HepG2 (cell line): Measurements from ENCODE around the gene IKZF4. TPM values are rescaled to one million over a fixed set of nuclear protein-coding genes. Genes with fewer than 3 reads are reported as not detected.

ENCODE experiments used
- AGO1 ChIP-seq: fragments of 200-400 bp; formaldehyde crosslinking; IDR thresholded peaks from 2 replicates; pipeline ENCODE4 v1.6.1; 2017; ENCODE audit warnings: mild to moderate bottlenecking, low read depth, low read length, moderate library complexity; ENCODE audit not compliant: poor library complexity, severe bottlenecking
- CENPT ChIP-seq: sonication (generic); formaldehyde crosslinking; IDR thresholded peaks from 2 replicates; pipeline ENCODE4 v1.8.0; 2022; ENCODE audit warnings: low read depth, mild to moderate bottlenecking, moderate library complexity, missing genetic modification reagents
- HINFP ChIP-seq: sonication (generic); formaldehyde crosslinking; IDR thresholded peaks from 2 replicates; pipeline ENCODE4 v1.4.0; 2020; ENCODE audit warnings: low read depth, mild to moderate bottlenecking, missing genetic modification reagents
- HIVEP1 ChIP-seq: sonication (generic); formaldehyde crosslinking; IDR thresholded peaks from 2 replicates; pipeline ENCODE4 v1.4.0; 2020; ENCODE audit warnings: mild to moderate bottlenecking, missing genetic modification reagents
- IRF9 ChIP-seq: sonication (generic); formaldehyde crosslinking; IDR thresholded peaks from 2 replicates; pipeline ENCODE4 v1.8.0; 2022; ENCODE audit warnings: missing genetic modification reagents, mild to moderate bottlenecking, borderline replicate concordance
- JDP2 ChIP-seq: sonication (generic); formaldehyde crosslinking; IDR thresholded peaks from 2 replicates; pipeline ENCODE4 v1.8.1; 2022; ENCODE audit warnings: missing genetic modification reagents, borderline replicate concordance
- KLF15 ChIP-seq: sonication (generic); formaldehyde crosslinking; IDR thresholded peaks from 2 replicates; pipeline ENCODE4 v1.8.1; 2023; ENCODE audit warnings: borderline replicate concordance, mild to moderate bottlenecking, inconsistent platforms, missing genetic modification reagents, mixed read lengths
- NFAT5 ChIP-seq: sonication (generic); formaldehyde crosslinking; IDR thresholded peaks from 2 replicates; pipeline ENCODE4 v1.4.0; 2020; ENCODE audit warnings: missing genetic modification reagents
- NR2F2 ChIP-seq: IDR thresholded peaks from 2 replicates; pipeline ENCODE4 v1.6.1; 2012; ENCODE audit warnings: low read depth, inconsistent platforms, borderline replicate concordance
- PATZ1 ChIP-seq: sonication (generic); formaldehyde crosslinking; IDR thresholded peaks from 2 replicates; pipeline ENCODE4 v1.4.0; 2020; ENCODE audit warnings: missing genetic modification reagents
- POLR2A ChIP-seq, 2 experiments: IDR thresholded peaks; 2 replicates each; pipeline ENCODE4 v1.6.1; 2011; ENCODE audit warnings: low read depth in 2 of 2, low read length in 2 of 2, mild to moderate bottlenecking in 1 of 2, moderate library complexity in 1 of 2; ENCODE audit not compliant: insufficient read depth in 1 of 2
- ZKSCAN1 ChIP-seq: fragments of 150-350 bp; IDR thresholded peaks from 2 replicates; pipeline ENCODE4 v1.6.1; 2014; ENCODE audit warnings: low read length
- ZMYM4 ChIP-seq: sonication (generic); formaldehyde crosslinking; IDR thresholded peaks from 2 replicates; pipeline ENCODE4 v1.8.1; 2023; ENCODE audit warnings: mild to moderate bottlenecking, missing genetic modification reagents
- ZNF350 ChIP-seq: sonication (generic); formaldehyde crosslinking; IDR thresholded peaks from 2 replicates; pipeline ENCODE4 v1.4.0; 2020; ENCODE audit warnings: mild to moderate bottlenecking, low read depth, missing genetic modification reagents, borderline replicate concordance
- ZNF501 ChIP-seq: sonication (generic); formaldehyde crosslinking; IDR thresholded peaks from 2 replicates; pipeline ENCODE4 v1.5.1; 2020; ENCODE audit warnings: mild to moderate bottlenecking, moderate library complexity, missing genetic modification reagents
- ZNF576 ChIP-seq: sonication (generic); formaldehyde crosslinking; IDR thresholded peaks from 2 replicates; pipeline ENCODE4 v1.4.0; 2020; ENCODE audit warnings: mild to moderate bottlenecking, missing genetic modification reagents
- ZNF766 ChIP-seq: sonication (generic); formaldehyde crosslinking; IDR thresholded peaks from 2 replicates; pipeline ENCODE4 v1.5.0; 2020; ENCODE audit warnings: missing genetic modification reagents, borderline replicate concordance
- ZNF776 ChIP-seq: sonication (generic); formaldehyde crosslinking; IDR thresholded peaks from 2 replicates; pipeline ENCODE4 v1.4.0; 2020; ENCODE audit warnings: mild to moderate bottlenecking, missing genetic modification reagents
- ZNF781 ChIP-seq: sonication (generic); formaldehyde crosslinking; IDR thresholded peaks from 2 replicates; pipeline ENCODE4 v1.5.1; 2020; ENCODE audit warnings: borderline replicate concordance, mild to moderate bottlenecking, missing genetic modification reagents; ENCODE audit errors: not compliant biosample characterization
- polyA plus RNA-seq, 8 experiments: library from polyadenylated mRNA; depleted of rRNA in 3 of 8; stranded (reverse) in 7 of 8; unstranded in 1 of 8; fragments of >200 nt; fragmentation: Illumina TruSeq in 4 of 8; extraction: Trizol in 4 of 8; gene quantifications; 2 replicates each; pipeline versions ENCODE4 v1.2.1 to v1.2.3, GENCODE V29; 2011 to 2016; ENCODE audit warnings: low read depth in 4 of 8, missing spikeins in 1 of 8, mixed read lengths in 1 of 8; ENCODE audit not compliant: insufficient read depth in 1 of 8
- total RNA-seq, 5 experiments: library from RNA; depleted of rRNA; stranded (reverse); fragments of >200 nt; fragmentation: Illumina TruSeq; extraction: Trizol; gene quantifications; 2 replicates each; pipeline ENCODE4 v1.2.3, GENCODE V29; 2016; ENCODE audit warnings: low read depth in 1 of 5

Gene IKZF4
- total and polyA plus RNA-seq, 2 of the 13 experiments (the other 11 are each of a cell fraction or from before 2014, with no cell fraction given), result 0.58 to 2.2 TPM

GRCh38 chr12:55973599-55974307 lies 47.1 kb upstream of the IKZF4 start, which contains the start of gene RAB5B (continued):
- TF ChIP-seq ZNF781 (CRISPR knock-in tag), result peak; percentile 91
- peak; percentile 93 for TF ChIP-seq ZNF350 (CRISPR knock-in tag)
- peak; percentile 34; the same call in 1 of the 2 replicates for TF ChIP-seq NR2F2
- TF ChIP-seq ZNF576, result no peak
- TF ChIP-seq KLF15 (CRISPR knock-in tag), result 0 out of 2 replicates have a peak, but pooled peaks have one; percentile 65
- TF ChIP-seq ZMYM4 (CRISPR knock-in tag), result peak; percentile 84
- TF ChIP-seq ZKSCAN1, result no peak
- peak; percentile 62 for TF ChIP-seq PATZ1
- peak; percentile 61; the same call in 1 of the 2 replicates for TF ChIP-seq IRF9 (CRISPR knock-in tag)
- peak; percentile 46; the same call in 1 of the 2 replicates for TF ChIP-seq ZNF776 (CRISPR knock-in tag)
- TF ChIP-seq POLR2A (IDR thresholded peaks at IDR 0.05; ENCODE audit: insufficient read depth in 1 of 2, low read depth in 2 of 2, low read length in 2 of 2), result peak; percentile 93
- TF ChIP-seq NFAT5 (CRISPR knock-in tag), result no peak
- TF ChIP-seq HIVEP1 (CRISPR knock-in tag), result peak; percentile 79
- peak; percentile 93 for TF ChIP-seq ZNF501 (CRISPR knock-in tag)
- TF ChIP-seq CENPT (CRISPR knock-in tag), result no peak
- TF ChIP-seq HINFP (CRISPR knock-in tag), result peak; percentile 85
- peak; percentile 82 for TF ChIP-seq AGO1
- no peak for TF ChIP-seq ZNF766 (CRISPR knock-in tag)
- no peak for TF ChIP-seq JDP2
